Measurements from ENCODE around the gene RFT1. TPM values are rescaled to one million over a fixed set of nuclear protein-coding genes. Genes with fewer than 3 reads are reported as not detected.
A peak's percentile ranks its signal among the peaks of the same experiment; 100 is the strongest.

The RFT1 gene
- total and polyA plus RNA-seq, 2 of the 13 experiments (the other 11 are each of a cell fraction or from before 2014, with no cell fraction given) = 23.2 to 37.0 TPM

DNA sequence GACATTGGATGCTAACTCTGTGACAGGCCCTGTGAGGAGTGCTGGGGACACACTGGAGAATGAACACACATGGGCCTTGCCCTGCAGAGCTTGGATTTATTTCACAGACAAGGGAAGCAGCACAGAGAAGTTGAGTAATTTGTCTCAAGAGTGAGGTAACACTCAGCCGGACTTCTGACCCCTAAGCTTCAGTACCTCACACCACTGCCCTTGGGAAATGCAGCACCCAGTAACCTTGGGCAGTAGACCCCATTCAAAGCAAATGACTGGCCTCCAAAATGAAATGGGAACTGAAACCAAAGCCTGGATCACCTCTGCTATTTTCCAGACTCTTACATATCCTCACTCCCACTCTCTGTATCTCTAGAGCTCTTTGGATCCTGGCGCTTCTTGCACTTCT is 37.3 kb downstream of the RFT1 start (continued):
- TF ChIP-seq HNF4G (IDR thresholded peaks at IDR 0.05; ENCODE audit: borderline replicate concordance, low read depth, low read length) (peak; percentile 79), HNF4G (CRISPR knock-in tag; IDR thresholded peaks at IDR 0.05; ENCODE audit: borderline replicate concordance, low read depth) (0 out of 2 replicates have a peak, but pooled peaks have one; percentile 21), ZNF205 (CRISPR knock-in tag; IDR thresholded peaks at IDR 0.05) (peak; percentile 21; the same call in 1 of the 2 replicates), TARDBP (CRISPR knock-in tag; IDR thresholded peaks at IDR 0.05) (0 out of 2 replicates have a peak, but pooled peaks have one; percentile 49), ZNF549 (CRISPR knock-in tag; IDR thresholded peaks at IDR 0.05) (0 out of 2 replicates have a peak, but pooled peaks have one; percentile 52), NFE2 (CRISPR knock-in tag; IDR thresholded peaks at IDR 0.05) (no peak), RFX1 (IDR thresholded peaks at IDR 0.05) (no peak), MIER3 (CRISPR knock-in tag; IDR thresholded peaks at IDR 0.05; ENCODE audit: borderline replicate concordance) (peak; percentile 40; the same call in 1 of the 2 replicates), ZNF224 (CRISPR knock-in tag; IDR thresholded peaks at IDR 0.05) (0 out of 2 replicates have a peak, but pooled peaks have one; percentile 42), MED1 (CRISPR knock-in tag; IDR thresholded peaks at IDR 0.05) (peak; percentile 51; the same call in 1 of the 2 replicates), ASH2L (IDR thresholded peaks at IDR 0.05; ENCODE audit: insufficient read length, low read depth, low read length) (no peak), ESRRA (CRISPR knock-in tag; IDR thresholded peaks at IDR 0.05; ENCODE audit: low read depth) (peak; percentile 95), SMAD3 (CRISPR knock-in tag; IDR thresholded peaks at IDR 0.05) (0 out of 2 replicates have a peak, but pooled peaks have one; percentile 23), THAP11 (CRISPR knock-in tag; IDR thresholded peaks at IDR 0.05) (0 out of 2 replicates have a peak, but pooled peaks have one; percentile 31), NCOA2 (CRISPR knock-in tag; IDR thresholded peaks at IDR 0.05) (peak; percentile 72), MAFG (CRISPR knock-in tag; IDR thresholded peaks at IDR 0.05) (no peak)
- TF ChIP-seq, protein P1, sequence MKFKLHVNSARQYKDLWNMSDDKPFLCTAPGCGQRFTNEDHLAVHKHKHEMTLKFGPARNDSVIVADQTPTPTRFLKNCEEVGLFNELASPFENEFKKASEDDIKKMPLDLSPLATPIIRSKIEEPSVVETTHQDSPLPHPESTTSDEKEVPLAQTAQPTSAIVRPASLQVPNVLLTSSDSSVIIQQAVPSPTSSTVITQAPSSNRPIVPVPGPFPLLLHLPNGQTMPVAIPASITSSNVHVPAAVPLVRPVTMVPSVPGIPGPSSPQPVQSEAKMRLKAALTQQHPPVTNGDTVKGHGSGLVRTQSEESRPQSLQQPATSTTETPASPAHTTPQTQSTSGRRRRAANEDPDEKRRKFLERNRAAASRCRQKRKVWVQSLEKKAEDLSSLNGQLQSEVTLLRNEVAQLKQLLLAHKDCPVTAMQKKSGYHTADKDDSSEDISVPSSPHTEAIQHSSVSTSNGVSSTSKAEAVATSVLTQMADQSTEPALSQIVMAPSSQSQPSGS (CRISPR knock-in tag; IDR thresholded peaks at IDR 0.05) = peak; percentile 72
- TF ChIP-seq, protein P2, sequence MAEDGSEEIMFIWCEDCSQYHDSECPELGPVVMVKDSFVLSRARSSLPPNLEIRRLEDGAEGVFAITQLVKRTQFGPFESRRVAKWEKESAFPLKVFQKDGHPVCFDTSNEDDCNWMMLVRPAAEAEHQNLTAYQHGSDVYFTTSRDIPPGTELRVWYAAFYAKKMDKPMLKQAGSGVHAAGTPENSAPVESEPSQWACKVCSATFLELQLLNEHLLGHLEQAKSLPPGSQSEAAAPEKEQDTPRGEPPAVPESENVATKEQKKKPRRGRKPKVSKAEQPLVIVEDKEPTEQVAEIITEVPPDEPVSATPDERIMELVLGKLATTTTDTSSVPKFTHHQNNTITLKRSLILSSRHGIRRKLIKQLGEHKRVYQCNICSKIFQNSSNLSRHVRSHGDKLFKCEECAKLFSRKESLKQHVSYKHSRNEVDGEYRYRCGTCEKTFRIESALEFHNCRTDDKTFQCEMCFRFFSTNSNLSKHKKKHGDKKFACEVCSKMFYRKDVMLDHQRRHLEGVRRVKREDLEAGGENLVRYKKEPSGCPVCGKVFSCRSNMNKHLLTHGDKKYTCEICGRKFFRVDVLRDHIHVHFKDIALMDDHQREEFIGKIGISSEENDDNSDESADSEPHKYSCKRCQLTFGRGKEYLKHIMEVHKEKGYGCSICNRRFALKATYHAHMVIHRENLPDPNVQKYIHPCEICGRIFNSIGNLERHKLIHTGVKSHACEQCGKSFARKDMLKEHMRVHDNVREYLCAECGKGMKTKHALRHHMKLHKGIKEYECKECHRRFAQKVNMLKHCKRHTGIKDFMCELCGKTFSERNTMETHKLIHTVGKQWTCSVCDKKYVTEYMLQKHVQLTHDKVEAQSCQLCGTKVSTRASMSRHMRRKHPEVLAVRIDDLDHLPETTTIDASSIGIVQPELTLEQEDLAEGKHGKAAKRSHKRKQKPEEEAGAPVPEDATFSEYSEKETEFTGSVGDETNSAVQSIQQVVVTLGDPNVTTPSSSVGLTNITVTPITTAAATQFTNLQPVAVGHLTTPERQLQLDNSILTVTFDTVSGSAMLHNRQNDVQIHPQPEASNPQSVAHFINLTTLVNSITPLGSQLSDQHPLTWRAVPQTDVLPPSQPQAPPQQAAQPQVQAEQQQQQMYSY (CRISPR knock-in tag; IDR thresholded peaks at IDR 0.05) = no peak
- TF ChIP-seq, protein P3, sequence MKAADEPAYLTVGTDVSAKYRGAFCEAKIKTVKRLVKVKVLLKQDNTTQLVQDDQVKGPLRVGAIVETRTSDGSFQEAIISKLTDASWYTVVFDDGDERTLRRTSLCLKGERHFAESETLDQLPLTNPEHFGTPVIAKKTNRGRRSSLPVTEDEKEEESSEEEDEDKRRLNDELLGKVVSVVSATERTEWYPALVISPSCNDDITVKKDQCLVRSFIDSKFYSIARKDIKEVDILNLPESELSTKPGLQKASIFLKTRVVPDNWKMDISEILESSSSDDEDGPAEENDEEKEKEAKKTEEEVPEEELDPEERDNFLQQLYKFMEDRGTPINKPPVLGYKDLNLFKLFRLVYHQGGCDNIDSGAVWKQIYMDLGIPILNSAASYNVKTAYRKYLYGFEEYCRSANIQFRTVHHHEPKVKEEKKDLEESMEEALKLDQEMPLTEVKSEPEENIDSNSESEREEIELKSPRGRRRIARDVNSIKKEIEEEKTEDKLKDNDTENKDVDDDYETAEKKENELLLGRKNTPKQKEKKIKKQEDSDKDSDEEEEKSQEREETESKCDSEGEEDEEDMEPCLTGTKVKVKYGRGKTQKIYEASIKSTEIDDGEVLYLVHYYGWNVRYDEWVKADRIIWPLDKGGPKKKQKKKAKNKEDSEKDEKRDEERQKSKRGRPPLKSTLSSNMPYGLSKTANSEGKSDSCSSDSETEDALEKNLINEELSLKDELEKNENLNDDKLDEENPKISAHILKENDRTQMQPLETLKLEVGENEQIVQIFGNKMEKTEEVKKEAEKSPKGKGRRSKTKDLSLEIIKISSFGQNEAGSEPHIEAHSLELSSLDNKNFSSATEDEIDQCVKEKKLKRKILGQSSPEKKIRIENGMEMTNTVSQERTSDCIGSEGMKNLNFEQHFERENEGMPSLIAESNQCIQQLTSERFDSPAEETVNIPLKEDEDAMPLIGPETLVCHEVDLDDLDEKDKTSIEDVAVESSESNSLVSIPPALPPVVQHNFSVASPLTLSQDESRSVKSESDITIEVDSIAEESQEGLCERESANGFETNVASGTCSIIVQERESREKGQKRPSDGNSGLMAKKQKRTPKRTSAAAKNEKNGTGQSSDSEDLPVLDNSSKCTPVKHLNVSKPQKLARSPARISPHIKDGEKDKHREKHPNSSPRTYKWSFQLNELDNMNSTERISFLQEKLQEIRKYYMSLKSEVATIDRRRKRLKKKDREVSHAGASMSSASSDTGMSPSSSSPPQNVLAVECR (CRISPR knock-in tag; IDR thresholded peaks at IDR 0.05; ENCODE audit: borderline replicate concordance) = peak; percentile 58; the same call in 1 of the 2 replicates
